Lung (tissue), 12 donors: ENCODE results near the gene GDPD3. TPM values are rescaled to one million over a fixed set of nuclear protein-coding genes. Genes with fewer than 3 reads are reported as not detected.
A peak's percentile ranks its signal among the peaks of the same experiment; 100 is the strongest.

ENCODE experiments used
- ATAC-seq: fragments of 200-7000 bp; cut with Tn5 transposase; one replicate; pipeline ENCODE4 v1.9.1; 2020; ENCODE audit warnings: moderate number of reproducible peaks; ENCODE audit not compliant: insufficient read depth, low FRiP score
- DNase-seq, 3 donors: peaks; one replicate each; pipeline ENCODE4 v3.0.0-alpha.2; 2013 to 2017
- H3K27ac ChIP-seq, 2 donors: one replicate each; pipeline ENCODE4 v1.5.1; 2013; ENCODE audit warnings: mild to moderate bottlenecking in 2 of 2, moderate library complexity in 2 of 2, control low read depth in 1 of 2, inconsistent platforms in 1 of 2, low read depth in 1 of 2, low read length in 1 of 2
- H3K27me3 ChIP-seq, 3 donors: one replicate each; pipeline ENCODE4 v1.5.1; 2013; ENCODE audit warnings: low read length in 2 of 3; ENCODE audit not compliant: control insufficient read depth in 3 of 3, insufficient read depth in 3 of 3
- H3K36me3 ChIP-seq, 4 donors: one replicate each; pipeline ENCODE4 v1.5.1; 2013; ENCODE audit warnings: low read length in 4 of 4, mild to moderate bottlenecking in 1 of 4, moderate library complexity in 1 of 4; ENCODE audit not compliant: control insufficient read depth in 4 of 4, insufficient read depth in 4 of 4
- H3K4me1 ChIP-seq, 5 donors: one replicate each; pipeline ENCODE4 v1.5.1; 2013; ENCODE audit warnings: low read length in 5 of 5, mild to moderate bottlenecking in 2 of 5, moderate library complexity in 1 of 5; ENCODE audit not compliant: control insufficient read depth in 5 of 5, insufficient read depth in 5 of 5
- H3K4me3 ChIP-seq: one replicate; pipeline ENCODE4 v1.5.1; 2013; ENCODE audit warnings: mild to moderate bottlenecking, control low read depth, moderate library complexity
- H3K9ac ChIP-seq, 2 donors: one replicate each; pipeline ENCODE4 v1.5.1; 2013; ENCODE audit warnings: low read length in 2 of 2, control low read depth in 1 of 2; ENCODE audit not compliant: insufficient read depth in 1 of 2
- H3K9me3 ChIP-seq, 4 donors: one replicate each; pipeline ENCODE4 v1.5.1; 2013; ENCODE audit warnings: low read length in 3 of 4, mild to moderate bottlenecking in 1 of 4, moderate library complexity in 1 of 4; ENCODE audit not compliant: control insufficient read depth in 4 of 4, insufficient read depth in 3 of 4
- WGBS, 2 donors: extraction: QIAGEN DNeasy Blood & Tissue Kit; methylation state at CpG; one replicate each; pipeline ENCODE4 v1.1.7; 2013; 5-methylcytosine and 5-hydroxymethylcytosine counted together
- polyA plus RNA-seq, 2 donors: library from polyadenylated mRNA; stranded (reverse); fragments of 200-250 nt; gene quantifications; one replicate each; pipeline ENCODE4 v1.2.1, GENCODE V29; 2013
- total RNA-seq, 2 donors: library from RNA; depleted of rRNA in 1 of 2; stranded (reverse); fragments of >200 nt in 1 of 2; gene quantifications; one replicate each; pipeline ENCODE4 v1.2.1, GENCODE V29; 2014 to 2021
- TF ChIP-seq, protein P1 (sequence below): IDR thresholded peaks from 2 replicates; pipeline ENCODE4 v1.5.1; 2012; ENCODE audit warnings: mild to moderate bottlenecking; ENCODE audit errors: control extremely low read depth, extremely low read depth
- donor health status: control.
- donor health status: control.
- donor health status: Bipolar disorder and iron deficiency.
- donor health status: healthy.
- donor health status: DM: yes; HTN: yes; CAD: no.

Gene GDPD3
- total and polyA plus RNA-seq, 4 donors: 4.1 to 6.0 (median 5.5) TPM

DNA sequence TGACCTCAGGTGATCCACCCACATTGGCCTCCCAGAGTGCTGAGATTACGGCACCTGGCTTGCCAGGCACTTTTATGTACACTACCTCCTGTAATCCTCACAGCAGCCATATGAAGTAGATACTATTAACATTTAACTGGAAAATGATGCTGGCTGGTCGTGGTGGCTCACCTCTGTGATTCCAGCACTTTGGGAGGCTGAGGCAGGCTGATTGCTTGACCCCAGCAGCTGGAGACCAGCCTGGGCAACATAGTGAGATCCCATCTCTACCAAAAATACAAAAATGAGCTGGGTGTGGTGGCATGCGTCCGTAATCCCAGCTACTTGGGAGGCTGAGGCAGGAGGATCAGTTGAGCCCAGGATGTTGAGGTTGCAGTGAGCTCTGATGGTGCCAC, 11.6 kb upstream of the GDPD3 start:
- TF ChIP-seq, protein P1, sequence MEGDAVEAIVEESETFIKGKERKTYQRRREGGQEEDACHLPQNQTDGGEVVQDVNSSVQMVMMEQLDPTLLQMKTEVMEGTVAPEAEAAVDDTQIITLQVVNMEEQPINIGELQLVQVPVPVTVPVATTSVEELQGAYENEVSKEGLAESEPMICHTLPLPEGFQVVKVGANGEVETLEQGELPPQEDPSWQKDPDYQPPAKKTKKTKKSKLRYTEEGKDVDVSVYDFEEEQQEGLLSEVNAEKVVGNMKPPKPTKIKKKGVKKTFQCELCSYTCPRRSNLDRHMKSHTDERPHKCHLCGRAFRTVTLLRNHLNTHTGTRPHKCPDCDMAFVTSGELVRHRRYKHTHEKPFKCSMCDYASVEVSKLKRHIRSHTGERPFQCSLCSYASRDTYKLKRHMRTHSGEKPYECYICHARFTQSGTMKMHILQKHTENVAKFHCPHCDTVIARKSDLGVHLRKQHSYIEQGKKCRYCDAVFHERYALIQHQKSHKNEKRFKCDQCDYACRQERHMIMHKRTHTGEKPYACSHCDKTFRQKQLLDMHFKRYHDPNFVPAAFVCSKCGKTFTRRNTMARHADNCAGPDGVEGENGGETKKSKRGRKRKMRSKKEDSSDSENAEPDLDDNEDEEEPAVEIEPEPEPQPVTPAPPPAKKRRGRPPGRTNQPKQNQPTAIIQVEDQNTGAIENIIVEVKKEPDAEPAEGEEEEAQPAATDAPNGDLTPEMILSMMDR: no peak
- DNase-seq: no peak
- Histone ChIP-seq H3K4me3 (no peak overlapping the region), H3K4me1 (peaks cover 0 to 11% (median 7%) of the 10 kb centered on the region in 5 donors), H3K36me3 (peaks cover 0 to 7% (median 3%) of the 10 kb centered on the region in 4 donors), H3K27me3 (no peaks in the 10 kb centered on the region), H3K27ac (no peak overlapping the region), H3K9ac (no peak overlapping the region), H3K9me3 (no peaks in the 10 kb centered on the region)
- 91 to 96% methylated on average over 4 of the region's 4 CpGs for WGBS, 2 donors
- no peak for ATAC-seq

GRCh38 chr16:30122604-30123160, 9.3 kb upstream of the GDPD3 start:
- ATAC-seq (no peak), DNase-seq (peak in 2 of 3 donors; percentile 68 to 71)
- Histone ChIP-seq H3K4me3 (peak overlapping the region; percentile 87), H3K9ac (peak overlapping the region; percentile 82 to 88), H3K9me3 (no peaks in the 10 kb centered on the region), H3K27me3 (no peaks in the 10 kb centered on the region), H3K27ac (peak overlapping the region; percentile 60 to 86), H3K36me3 (peaks cover 0 to 18% (median 12%) of the 10 kb centered on the region in 4 donors), H3K4me1 (peaks cover 0 to 11% (median 7%) of the 10 kb centered on the region in 5 donors)
- WGBS, 2 donors: 1 to 3% methylated on average over 37 to 42 of the region's 42 CpGs
- TF ChIP-seq, protein P1: no peak

DNA sequence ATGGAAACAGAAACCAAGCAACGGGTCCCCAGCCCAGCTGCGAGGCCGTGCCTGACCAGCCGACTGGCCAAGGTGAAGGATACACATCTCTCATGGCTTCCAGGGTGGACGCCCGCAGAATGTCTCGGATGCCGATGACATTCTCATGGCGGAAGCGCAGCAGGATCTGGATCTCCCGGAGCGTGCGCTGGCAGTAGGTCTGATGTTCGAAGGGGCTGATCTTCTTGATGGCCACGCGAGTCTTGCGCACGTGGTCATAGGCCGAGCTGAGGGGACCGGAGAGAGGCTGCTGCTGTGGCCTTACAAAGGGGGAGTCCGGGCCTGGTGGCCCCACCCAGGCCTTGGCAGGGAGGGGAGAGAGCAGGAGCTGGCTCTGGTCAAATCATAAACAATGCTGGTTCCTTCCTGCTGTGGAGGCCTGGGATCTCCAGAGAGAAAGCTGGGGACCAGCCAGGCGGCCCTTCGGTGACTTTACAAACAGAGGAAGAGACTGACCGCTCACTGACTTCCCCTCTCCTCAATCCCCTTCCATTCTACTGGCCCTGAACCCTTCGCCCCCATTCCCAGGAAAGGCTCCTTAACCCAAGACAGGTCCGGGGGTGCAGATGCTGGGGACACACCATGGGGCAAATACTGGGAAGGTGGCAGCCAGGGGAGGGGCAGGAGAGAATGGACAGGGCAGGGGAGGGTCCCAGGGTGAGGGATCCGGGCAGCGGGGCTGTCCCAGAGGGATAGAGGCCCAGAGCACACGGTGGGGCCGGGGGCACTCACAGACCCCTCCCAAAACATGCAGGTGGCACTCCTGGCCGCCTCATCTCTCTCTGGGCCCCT, 8.6 kb upstream of the GDPD3 start:
- peak overlapping the region; percentile 82 to 88 for H3K9ac ChIP-seq
- peaks cover 0 to 25% (median 19%) of the 10 kb centered on the region in 4 donors for H3K36me3 ChIP-seq
- no peaks in the 10 kb centered on the region for H3K27me3 ChIP-seq
- H3K4me1 ChIP-seq: peaks cover 0 to 11% (median 7%) of the 10 kb centered on the region in 5 donors
- peak overlapping the region; percentile 60 to 86 for H3K27ac ChIP-seq
- H3K9me3 ChIP-seq: no peaks in the 10 kb centered on the region
- ATAC-seq (no peak), DNase-seq (peak; percentile 45 to 78 (median 61))
- TF ChIP-seq, protein P1: no peak
- WGBS, 2 donors: 45 to 64% methylated on average over 31 of the region's 31 CpGs
- peak overlapping the region; percentile 87 for H3K4me3 ChIP-seq
